ENCODE results near the gene UXS1. TPM values are rescaled to one million over a fixed set of nuclear protein-coding genes. Genes with fewer than 3 reads are reported as not detected.
A peak's percentile ranks its signal among the peaks of the same experiment; 100 is the strongest.

Gene UXS1
- total RNA-seq, 2 donors from 2014 or later: 33.9 to 39.9 TPM

GRCh38 chr2:106184857-106185256, 9.2 kb downstream of the UXS1 start:
- no peak for DNase-seq
- Mint-ChIP-seq H3K9me3 (no peaks in the 10 kb centered on the region), H3K4me1 (ENCODE audit: low read depth) (peaks cover 71% of the 10 kb centered on the region), H3K36me3 (ENCODE audit: insufficient read depth in 2 of 2) (peaks cover 0 to 9% of the 10 kb centered on the region in 2 donors), H3K27me3 (ENCODE audit: low read depth) (no peaks in the 10 kb centered on the region), H3K4me3 (no peak overlapping the region), H3K27ac (no peak overlapping the region)
- ATAC-seq (replicated peaks in 1 of 2): no peak

DNA sequence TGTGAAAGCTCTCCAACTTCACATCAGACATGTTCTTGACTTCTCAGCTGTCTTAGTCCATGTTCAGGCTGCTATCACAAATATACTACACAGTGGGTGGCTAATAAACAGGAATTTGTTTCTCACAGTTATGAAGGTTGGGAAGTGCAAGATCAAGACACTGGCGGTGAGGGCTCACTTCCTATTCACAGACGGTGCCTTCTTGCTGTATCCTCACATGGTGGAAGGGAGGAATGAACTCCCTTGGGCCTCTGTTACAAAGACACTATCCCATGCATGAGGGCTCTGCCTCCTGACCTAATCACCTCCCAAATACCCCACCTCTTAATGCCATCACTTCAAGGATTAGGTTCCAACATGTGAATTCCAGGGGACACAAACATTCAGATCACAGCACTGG, 9.7 kb downstream of the UXS1 start:
- Mint-ChIP-seq H3K27ac (no peak overlapping the region), H3K4me1 (ENCODE audit: low read depth) (peaks cover 71% of the 10 kb centered on the region), H3K36me3 (ENCODE audit: insufficient read depth in 2 of 2) (peaks cover 0 to 7% of the 10 kb centered on the region in 2 donors), H3K27me3 (ENCODE audit: low read depth) (no peaks in the 10 kb centered on the region), H3K9me3 (no peaks in the 10 kb centered on the region), H3K4me3 (no peak overlapping the region)
- DNase-seq (no peak), ATAC-seq (replicated peaks in 1 of 2) (no peak)

GRCh38 chr2:106183101-106183696, 10.9 kb downstream of the UXS1 start:
- DNase-seq (no peak), ATAC-seq (replicated peaks in 1 of 2) (no peak)
- H3K9me3 Mint-ChIP-seq: no peaks in the 10 kb centered on the region
- H3K27me3 Mint-ChIP-seq (ENCODE audit: low read depth): no peaks in the 10 kb centered on the region
- peak overlapping the region in 1 of 2 donors; percentile 56 for H3K4me3 Mint-ChIP-seq
- H3K27ac Mint-ChIP-seq: no peak overlapping the region
- H3K36me3 Mint-ChIP-seq (ENCODE audit: insufficient read depth in 2 of 2): peaks cover 0 to 10% of the 10 kb centered on the region in 2 donors
- H3K4me1 Mint-ChIP-seq (ENCODE audit: low read depth): peaks cover 60% of the 10 kb centered on the region

DNA sequence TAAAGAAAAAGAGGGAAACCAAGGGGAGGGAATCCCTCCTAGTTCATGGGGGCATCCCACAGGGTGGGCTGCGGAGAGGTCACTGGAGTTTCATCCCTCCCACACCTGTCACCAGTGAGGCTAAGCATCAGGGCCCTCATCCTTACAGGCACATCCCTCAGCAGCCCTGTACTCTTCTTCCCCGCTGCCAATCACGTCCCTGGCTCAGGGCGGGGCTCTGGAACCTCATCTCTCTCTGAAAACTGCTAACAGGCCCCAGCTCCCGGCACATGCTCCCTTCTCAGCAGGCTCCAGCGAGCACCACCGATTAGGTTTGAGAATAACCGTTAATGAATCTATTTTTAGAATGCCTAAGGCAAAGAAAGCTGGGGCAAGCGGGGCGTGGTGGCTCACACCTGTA, 13.0 kb downstream of the UXS1 start:
- peaks cover 48% of the 10 kb centered on the region for H3K4me1 Mint-ChIP-seq (ENCODE audit: low read depth)
- ATAC-seq (replicated peaks in 1 of 2): no peak
- H3K36me3 Mint-ChIP-seq (ENCODE audit: insufficient read depth in 2 of 2): peaks cover 0 to 12% of the 10 kb centered on the region in 2 donors
- no peak for DNase-seq
- H3K27ac Mint-ChIP-seq: no peak overlapping the region
- H3K27me3 Mint-ChIP-seq (ENCODE audit: low read depth): no peaks in the 10 kb centered on the region
- no peaks in the 10 kb centered on the region for H3K9me3 Mint-ChIP-seq
- H3K4me3 Mint-ChIP-seq: no peak overlapping the region

DNA sequence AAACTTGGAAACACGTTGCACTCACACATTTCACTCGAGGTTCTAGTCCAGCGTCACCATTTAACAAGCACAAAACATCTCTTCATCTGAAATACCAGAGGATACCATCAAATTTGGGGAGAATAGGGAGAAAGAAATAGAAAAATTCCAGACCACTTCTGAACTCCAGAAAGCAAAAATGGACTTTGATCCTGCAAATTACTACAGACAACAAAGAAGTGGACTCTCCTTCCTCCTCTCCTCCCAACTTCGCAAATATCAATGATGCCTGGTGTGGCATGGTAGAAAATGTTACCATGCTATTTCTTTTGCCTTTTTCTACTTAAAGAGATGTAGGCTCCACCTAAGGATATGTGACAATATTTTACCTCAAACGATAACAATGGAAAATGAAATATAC, 13.5 kb downstream of the UXS1 start:
- no peaks in the 10 kb centered on the region for H3K27me3 Mint-ChIP-seq (ENCODE audit: low read depth)
- DNase-seq: no peak
- peaks cover 48% of the 10 kb centered on the region for H3K4me1 Mint-ChIP-seq (ENCODE audit: low read depth)
- H3K9me3 Mint-ChIP-seq: no peaks in the 10 kb centered on the region
- no peak overlapping the region for H3K4me3 Mint-ChIP-seq
- ATAC-seq (replicated peaks in 1 of 2): no peak
- peaks cover 0 to 9% of the 10 kb centered on the region in 2 donors for H3K36me3 Mint-ChIP-seq (ENCODE audit: insufficient read depth in 2 of 2)
- H3K27ac Mint-ChIP-seq: no peak overlapping the region

DNA sequence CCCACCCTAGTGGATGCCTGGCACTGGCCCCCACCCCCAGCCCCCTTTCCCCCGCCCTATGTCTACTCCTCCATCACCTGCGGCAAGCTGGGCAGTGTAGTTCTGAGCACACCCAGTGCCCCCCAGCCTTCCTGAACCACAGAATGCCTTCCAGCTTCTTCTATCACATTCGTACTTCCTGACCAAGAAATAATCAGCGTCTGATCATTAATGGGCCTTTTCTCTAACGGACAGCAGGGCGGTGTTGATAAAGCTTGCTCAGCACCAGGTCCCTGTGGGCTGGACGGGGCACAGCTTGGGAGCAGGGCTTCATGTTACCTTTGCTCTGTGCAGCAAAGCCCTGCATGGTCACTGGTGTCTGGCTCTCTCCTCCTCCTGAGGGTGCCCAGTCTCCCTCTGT, 15.4 kb downstream of the UXS1 start:
- no peaks in the 10 kb centered on the region for H3K9me3 Mint-ChIP-seq
- H3K27ac Mint-ChIP-seq: no peak overlapping the region
- no peak for DNase-seq
- no peak for ATAC-seq (replicated peaks in 1 of 2)
- H3K4me1 Mint-ChIP-seq (ENCODE audit: low read depth): peaks cover 38% of the 10 kb centered on the region
- H3K4me3 Mint-ChIP-seq: no peak overlapping the region
- H3K27me3 Mint-ChIP-seq (ENCODE audit: low read depth): no peaks in the 10 kb centered on the region
- peaks cover 0 to 5% of the 10 kb centered on the region in 2 donors for H3K36me3 Mint-ChIP-seq (ENCODE audit: insufficient read depth in 2 of 2)

- DNase-seq (no peak), ATAC-seq (replicated peaks in 1 of 2) (no peak)
- peaks cover 0 to 5% of the 10 kb centered on the region in 2 donors for H3K36me3 Mint-ChIP-seq (ENCODE audit: insufficient read depth in 2 of 2)
- H3K4me3 Mint-ChIP-seq: no peak overlapping the region
- no peaks in the 10 kb centered on the region for H3K9me3 Mint-ChIP-seq
- peaks cover 29% of the 10 kb centered on the region for H3K4me1 Mint-ChIP-seq (ENCODE audit: low read depth)
- H3K27me3 Mint-ChIP-seq (ENCODE audit: low read depth): no peaks in the 10 kb centered on the region
- no peak overlapping the region for H3K27ac Mint-ChIP-seq
These were observed 16.5 kb downstream of the UXS1 start for GRCh38 chr2:106177581-106177980.

DNA sequence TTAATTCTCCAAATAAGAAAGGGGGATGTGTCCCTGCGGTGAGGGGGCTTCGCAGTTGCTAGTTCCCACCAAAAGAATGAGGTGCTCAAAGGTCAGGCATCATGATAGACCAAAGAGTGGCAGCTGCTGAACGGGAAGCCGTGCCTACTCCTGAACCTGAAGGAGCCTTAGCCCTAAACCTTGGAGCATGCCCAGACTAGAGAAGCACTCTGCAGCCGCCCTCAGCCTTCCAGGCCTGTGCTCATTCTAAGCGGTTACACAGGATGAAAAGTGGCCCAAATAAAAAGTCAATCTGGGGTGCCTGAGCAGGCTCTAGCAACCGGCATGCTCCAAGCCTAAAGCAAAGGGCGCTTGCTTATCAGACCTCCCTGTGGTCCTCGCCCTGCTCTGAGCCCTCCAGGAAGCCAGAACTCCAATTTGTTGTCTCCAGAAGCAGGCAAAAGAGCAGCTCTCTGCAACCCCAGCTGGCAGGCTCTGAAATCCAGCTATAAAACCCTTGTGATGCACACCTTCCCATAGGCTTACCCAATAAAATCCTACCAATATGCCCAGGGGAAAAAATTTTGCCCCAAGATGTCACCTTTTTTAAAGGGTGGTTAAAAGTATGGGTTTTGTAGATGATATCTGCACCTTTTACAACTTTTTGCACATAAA, 17.5 kb downstream of the UXS1 start:
- peaks cover 29% of the 10 kb centered on the region for H3K4me1 Mint-ChIP-seq (ENCODE audit: low read depth)
- ATAC-seq (replicated peaks in 1 of 2) (no peak), DNase-seq (no peak)
- no peaks in the 10 kb centered on the region for H3K27me3 Mint-ChIP-seq (ENCODE audit: low read depth)
- no peak overlapping the region for H3K4me3 Mint-ChIP-seq
- peaks cover 0 to 5% of the 10 kb centered on the region in 2 donors for H3K36me3 Mint-ChIP-seq (ENCODE audit: insufficient read depth in 2 of 2)
- no peaks in the 10 kb centered on the region for H3K9me3 Mint-ChIP-seq
- no peak overlapping the region for H3K27ac Mint-ChIP-seq

DNA sequence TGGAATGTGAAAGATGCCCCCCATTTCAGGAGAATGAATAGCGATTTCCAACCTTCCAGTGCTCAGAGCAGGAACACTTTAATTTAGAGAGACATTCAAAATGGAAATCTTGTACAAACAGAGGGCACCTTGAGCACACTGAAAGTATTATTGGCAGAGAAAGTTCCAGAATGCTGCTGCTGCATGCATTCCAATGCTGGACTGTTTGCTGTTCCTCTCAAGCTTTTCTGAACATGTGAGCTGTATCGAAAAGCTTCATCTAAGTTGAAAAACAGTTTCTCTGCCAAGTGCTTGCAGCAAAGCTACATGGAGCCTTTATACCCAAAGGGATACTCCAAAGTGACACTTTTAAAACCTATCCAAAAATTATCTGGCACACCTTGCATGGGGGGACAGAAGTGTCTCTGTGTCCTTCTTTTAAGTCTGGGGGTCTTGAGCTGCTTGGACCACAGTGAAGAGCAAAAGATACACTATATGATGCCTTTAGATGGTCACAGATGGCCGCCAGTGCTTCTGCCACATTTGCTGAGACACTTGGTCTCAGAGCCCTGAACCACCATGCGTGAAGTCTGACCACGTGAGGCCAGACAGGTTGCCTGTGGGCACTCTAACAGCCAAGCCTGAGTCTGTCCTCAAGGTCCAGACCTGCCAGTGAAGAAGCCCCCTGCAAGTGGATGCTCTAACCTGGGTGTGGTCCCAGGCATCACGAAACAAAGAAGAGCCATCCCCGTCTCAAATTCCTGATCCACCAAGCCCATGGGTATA, 18.8 kb downstream of the UXS1 start:
- H3K27me3 Mint-ChIP-seq (ENCODE audit: low read depth): no peaks in the 10 kb centered on the region
- DNase-seq (no peak), ATAC-seq (replicated peaks in 1 of 2) (no peak)
- peaks cover 0 to 5% of the 10 kb centered on the region in 2 donors for H3K36me3 Mint-ChIP-seq (ENCODE audit: insufficient read depth in 2 of 2)
- no peaks in the 10 kb centered on the region for H3K9me3 Mint-ChIP-seq
- H3K4me1 Mint-ChIP-seq (ENCODE audit: low read depth): peaks cover 27% of the 10 kb centered on the region
- no peak overlapping the region for H3K27ac Mint-ChIP-seq
- no peak overlapping the region for H3K4me3 Mint-ChIP-seq

DNA sequence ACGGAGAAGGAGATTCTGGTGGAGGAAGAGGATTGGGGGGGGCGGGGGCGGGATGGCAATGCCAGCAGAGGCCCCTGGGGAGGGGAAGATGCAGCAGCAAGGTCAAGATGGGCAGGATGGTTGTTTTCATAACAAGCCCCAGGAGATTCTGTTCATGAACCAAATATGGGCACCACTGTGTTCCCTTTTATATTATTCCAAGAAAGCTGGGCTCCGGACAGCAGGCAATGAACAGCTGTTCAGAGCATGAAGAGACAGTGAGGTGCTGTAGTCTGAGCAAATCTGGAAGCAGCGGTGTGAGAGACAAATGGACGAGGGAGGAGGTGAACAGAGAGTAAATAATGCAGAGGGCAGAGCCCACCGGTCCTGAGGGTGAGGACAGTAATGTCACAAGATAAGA, 20.0 kb downstream of the UXS1 start:
- Mint-ChIP-seq H3K4me1 (ENCODE audit: low read depth) (peaks cover 28% of the 10 kb centered on the region), H3K9me3 (no peaks in the 10 kb centered on the region), H3K36me3 (ENCODE audit: insufficient read depth in 2 of 2) (peaks cover 0 to 2% of the 10 kb centered on the region in 2 donors), H3K4me3 (no peak overlapping the region), H3K27me3 (ENCODE audit: low read depth) (no peaks in the 10 kb centered on the region), H3K27ac (no peak overlapping the region)
- ATAC-seq (replicated peaks in 1 of 2) (no peak), DNase-seq (no peak)

- H3K4me3 Mint-ChIP-seq: no peak overlapping the region
- no peak overlapping the region for H3K27ac Mint-ChIP-seq
- ATAC-seq (replicated peaks in 1 of 2): no peak
- DNase-seq: no peak
- H3K9me3 Mint-ChIP-seq: no peaks in the 10 kb centered on the region
- no peaks in the 10 kb centered on the region for H3K27me3 Mint-ChIP-seq (ENCODE audit: low read depth)
- peaks cover 41% of the 10 kb centered on the region for H3K4me1 Mint-ChIP-seq (ENCODE audit: low read depth)
- no peaks in the 10 kb centered on the region for H3K36me3 Mint-ChIP-seq (ENCODE audit: insufficient read depth in 2 of 2)
These were observed 21.5 kb downstream of the UXS1 start for GRCh38 chr2:106172649-106173048.

GRCh38 chr2:106168657-106169056, 25.4 kb downstream of the UXS1 start:
- ATAC-seq (replicated peaks in 1 of 2): no peak
- peaks cover 56% of the 10 kb centered on the region for H3K4me1 Mint-ChIP-seq (ENCODE audit: low read depth)

DNA sequence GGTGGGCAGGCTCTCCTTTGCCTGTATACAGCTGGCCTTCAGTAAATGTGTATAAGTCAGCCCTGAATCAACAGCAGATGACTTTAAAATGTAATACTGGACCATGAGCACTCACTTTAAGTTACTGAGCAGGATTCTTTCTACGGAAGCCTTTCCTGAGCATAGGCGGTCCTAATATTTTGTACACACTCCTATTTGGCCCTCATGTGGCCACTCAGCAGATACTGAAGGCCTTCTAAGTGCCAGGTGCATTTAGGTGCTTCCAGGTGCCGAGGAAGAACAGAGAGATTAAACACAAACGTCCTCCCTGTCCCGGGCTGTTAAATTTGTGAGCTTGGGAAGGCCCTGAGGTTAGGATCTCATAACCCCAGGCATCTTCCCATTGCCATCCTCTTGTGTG, 27.0 kb downstream of the UXS1 start:
- Mint-ChIP-seq H3K27me3 (ENCODE audit: low read depth) (no peaks in the 10 kb centered on the region), H3K4me3 (no peak overlapping the region), H3K36me3 (ENCODE audit: insufficient read depth in 2 of 2) (peaks cover 2 to 3% of the 10 kb centered on the region in 2 donors), H3K27ac (peak overlapping the region; percentile 45), H3K4me1 (ENCODE audit: low read depth) (peaks cover 65% of the 10 kb centered on the region), H3K9me3 (no peaks in the 10 kb centered on the region)
- DNase-seq: no peak
- no peak for ATAC-seq (replicated peaks in 1 of 2)

More at GRCh38 chr2:106168657-106169056, 25.4 kb downstream of the UXS1 start:
- DNase-seq: no peak
- no peaks in the 10 kb centered on the region for H3K27me3 Mint-ChIP-seq (ENCODE audit: low read depth)
- H3K9me3 Mint-ChIP-seq: no peaks in the 10 kb centered on the region
- peaks cover 0 to 2% of the 10 kb centered on the region in 2 donors for H3K36me3 Mint-ChIP-seq (ENCODE audit: insufficient read depth in 2 of 2)
- H3K27ac Mint-ChIP-seq: peak overlapping the region; percentile 37
- H3K4me3 Mint-ChIP-seq: no peak overlapping the region
